ENCODE data around the gene PRPF31.

Gene PRPF31

GRCh38 chr19:54095136-54095858 lies 20.3 kb upstream of the PRPF31 start:
- TF ChIP-seq TAF1 (IDR thresholded peaks at IDR 0.05; ENCODE audit: borderline replicate concordance, insufficient read depth, low read length) (no peak), FOXP2 (optimal IDR thresholded peaks at IDR 0.05; ENCODE audit: borderline replicate concordance, extremely low read depth, extremely low read length, insufficient read depth) (no peak), SIN3A (IDR thresholded peaks at IDR 0.05; ENCODE audit: borderline replicate concordance, insufficient read depth, low read length) (no peak), POLR2AphosphoS5 (IDR thresholded peaks at IDR 0.05; ENCODE audit: low read depth, low read length) (no peak)
- TF ChIP-seq, protein P1, sequence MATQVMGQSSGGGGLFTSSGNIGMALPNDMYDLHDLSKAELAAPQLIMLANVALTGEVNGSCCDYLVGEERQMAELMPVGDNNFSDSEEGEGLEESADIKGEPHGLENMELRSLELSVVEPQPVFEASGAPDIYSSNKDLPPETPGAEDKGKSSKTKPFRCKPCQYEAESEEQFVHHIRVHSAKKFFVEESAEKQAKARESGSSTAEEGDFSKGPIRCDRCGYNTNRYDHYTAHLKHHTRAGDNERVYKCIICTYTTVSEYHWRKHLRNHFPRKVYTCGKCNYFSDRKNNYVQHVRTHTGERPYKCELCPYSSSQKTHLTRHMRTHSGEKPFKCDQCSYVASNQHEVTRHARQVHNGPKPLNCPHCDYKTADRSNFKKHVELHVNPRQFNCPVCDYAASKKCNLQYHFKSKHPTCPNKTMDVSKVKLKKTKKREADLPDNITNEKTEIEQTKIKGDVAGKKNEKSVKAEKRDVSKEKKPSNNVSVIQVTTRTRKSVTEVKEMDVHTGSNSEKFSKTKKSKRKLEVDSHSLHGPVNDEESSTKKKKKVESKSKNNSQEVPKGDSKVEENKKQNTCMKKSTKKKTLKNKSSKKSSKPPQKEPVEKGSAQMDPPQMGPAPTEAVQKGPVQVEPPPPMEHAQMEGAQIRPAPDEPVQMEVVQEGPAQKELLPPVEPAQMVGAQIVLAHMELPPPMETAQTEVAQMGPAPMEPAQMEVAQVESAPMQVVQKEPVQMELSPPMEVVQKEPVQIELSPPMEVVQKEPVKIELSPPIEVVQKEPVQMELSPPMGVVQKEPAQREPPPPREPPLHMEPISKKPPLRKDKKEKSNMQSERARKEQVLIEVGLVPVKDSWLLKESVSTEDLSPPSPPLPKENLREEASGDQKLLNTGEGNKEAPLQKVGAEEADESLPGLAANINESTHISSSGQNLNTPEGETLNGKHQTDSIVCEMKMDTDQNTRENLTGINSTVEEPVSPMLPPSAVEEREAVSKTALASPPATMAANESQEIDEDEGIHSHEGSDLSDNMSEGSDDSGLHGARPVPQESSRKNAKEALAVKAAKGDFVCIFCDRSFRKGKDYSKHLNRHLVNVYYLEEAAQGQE (IDR thresholded peaks at IDR 0.05; ENCODE audit: insufficient read depth in 1 of 2, low read depth in 2 of 2, low read length in 2 of 2): no peak

GRCh38 chr19:54096617-54097106 lies 18.9 kb upstream of the PRPF31 start:
- TF ChIP-seq SIN3A (IDR thresholded peaks at IDR 0.05; ENCODE audit: borderline replicate concordance, insufficient read depth, low read length) (no peak), POLR2AphosphoS5 (IDR thresholded peaks at IDR 0.05; ENCODE audit: low read depth, low read length) (no peak), FOXP2 (optimal IDR thresholded peaks at IDR 0.05; ENCODE audit: borderline replicate concordance, extremely low read depth, extremely low read length, insufficient read depth) (no peak), TAF1 (IDR thresholded peaks at IDR 0.05; ENCODE audit: borderline replicate concordance, insufficient read depth, low read length) (no peak)
- TF ChIP-seq, protein P1 (IDR thresholded peaks at IDR 0.05; ENCODE audit: insufficient read depth in 1 of 2, low read depth in 2 of 2, low read length in 2 of 2): no peak

DNA sequence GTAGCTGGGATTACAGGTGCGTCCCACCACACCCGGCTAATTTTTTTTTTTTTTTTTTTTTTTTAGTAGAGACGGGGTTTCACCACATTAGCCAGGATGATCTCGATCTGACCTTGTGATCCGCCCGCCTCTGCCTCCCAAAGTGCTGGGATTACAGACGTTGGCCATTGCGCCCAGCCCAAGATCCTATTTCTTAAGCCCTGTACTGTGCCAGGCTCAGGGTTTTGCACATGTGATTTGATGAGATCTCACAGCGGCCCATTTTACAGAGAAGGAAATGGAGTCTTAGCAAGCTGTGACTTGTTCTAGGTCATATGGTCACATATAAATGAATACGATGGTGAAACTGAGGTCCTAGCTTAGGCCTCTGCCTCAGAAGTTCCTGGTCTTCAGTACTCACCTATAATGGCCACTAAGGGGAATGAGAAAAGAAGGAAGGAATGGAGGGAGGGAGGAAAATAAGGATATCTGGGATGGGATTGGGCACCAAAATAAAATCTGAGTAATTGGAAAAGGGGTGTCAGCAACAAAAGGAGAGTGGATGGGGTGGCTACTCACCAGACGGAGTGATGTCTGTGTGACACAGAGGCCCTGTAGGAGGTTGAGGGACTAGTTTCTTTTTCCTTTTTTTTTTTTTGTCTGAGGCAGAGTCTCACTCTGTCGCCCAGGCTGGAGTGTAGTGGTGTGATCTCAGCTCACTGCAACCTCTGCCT lies 16.2 kb upstream of the PRPF31 start:
- TF ChIP-seq SIN3A (IDR thresholded peaks at IDR 0.05; ENCODE audit: borderline replicate concordance, insufficient read depth, low read length) (no peak), POLR2AphosphoS5 (IDR thresholded peaks at IDR 0.05; ENCODE audit: low read depth, low read length) (no peak), FOXP2 (optimal IDR thresholded peaks at IDR 0.05; ENCODE audit: borderline replicate concordance, extremely low read depth, extremely low read length, insufficient read depth) (no peak), TAF1 (IDR thresholded peaks at IDR 0.05; ENCODE audit: borderline replicate concordance, insufficient read depth, low read length) (no peak)
- TF ChIP-seq, protein P1 (IDR thresholded peaks at IDR 0.05; ENCODE audit: insufficient read depth in 1 of 2, low read depth in 2 of 2, low read length in 2 of 2): no peak

- TF ChIP-seq FOXP2 (optimal IDR thresholded peaks at IDR 0.05; ENCODE audit: borderline replicate concordance, extremely low read depth, extremely low read length, insufficient read depth) (no peak), TAF1 (IDR thresholded peaks at IDR 0.05; ENCODE audit: borderline replicate concordance, insufficient read depth, low read length) (no peak), SIN3A (IDR thresholded peaks at IDR 0.05; ENCODE audit: borderline replicate concordance, insufficient read depth, low read length) (no peak), POLR2AphosphoS5 (IDR thresholded peaks at IDR 0.05; ENCODE audit: low read depth, low read length) (no peak)
- TF ChIP-seq, protein P1 (IDR thresholded peaks at IDR 0.05; ENCODE audit: insufficient read depth in 1 of 2, low read depth in 2 of 2, low read length in 2 of 2): no peak
Measured at GRCh38 chr19:54100561-54100960, 15.0 kb upstream of the PRPF31 start, which contains the start of gene OSCAR. Gene OSCAR (minus strand): TSS chr19:54100803. CDS start chr19:54100792, 11 bp downstream.

Data from PFSK-1 (cell line).